ENCODE data around the gene SPHKAP. TPM values are rescaled to one million over a fixed set of nuclear protein-coding genes. Genes with fewer than 3 reads are reported as not detected.

SPHKAP gene
- total and polyA plus RNA-seq, 8 donors: 0.18 to 1.8 (median 1.4) TPM; not detected in 1

- H3K27ac ChIP-seq: no peak overlapping the region
- no peaks in the 10 kb centered on the region for H3K36me3 ChIP-seq
- H3K4me3 ChIP-seq: no peak overlapping the region
- no peak for ATAC-seq
- H3K27me3 ChIP-seq: no peaks in the 10 kb centered on the region
- H3K9me3 ChIP-seq: no peaks in the 10 kb centered on the region
- H3K4me1 ChIP-seq: no peaks in the 10 kb centered on the region
- intact Hi-C loops (cut with DNase I): no loop called here
- TF ChIP-seq CTCF (IDR thresholded peaks at IDR 0.05): no peak
- DNase-seq: no peak
These were observed 55.1 kb downstream of the SPHKAP start for GRCh38 chr2:228126401-228126800.

- no peak for DNase-seq
These were observed 62.5 kb downstream of the SPHKAP start for GRCh38 chr2:228118940-228119339.

GRCh38 chr2:228107846-228108245 lies 73.6 kb downstream of the SPHKAP start:
- H3K27me3 ChIP-seq: no peaks in the 10 kb centered on the region
- no peaks in the 10 kb centered on the region for H3K36me3 ChIP-seq
- no peaks in the 10 kb centered on the region for H3K4me1 ChIP-seq
- H3K27ac ChIP-seq: no peak overlapping the region
- no peaks in the 10 kb centered on the region for H3K9me3 ChIP-seq
- no peak overlapping the region for H3K4me3 ChIP-seq
- intact Hi-C loops (cut with DNase I): no loop called here
- no peak for ATAC-seq
- no peak for DNase-seq
- TF ChIP-seq CTCF (IDR thresholded peaks at IDR 0.05): no peak

More at GRCh38 chr2:228118940-228119339, 62.5 kb downstream of the SPHKAP start:
- no peak for ATAC-seq
- Histone ChIP-seq H3K27ac (no peak overlapping the region), H3K27me3 (no peaks in the 10 kb centered on the region), H3K9me3 (no peaks in the 10 kb centered on the region), H3K4me1 (no peaks in the 10 kb centered on the region), H3K4me3 (no peak overlapping the region), H3K36me3 (no peaks in the 10 kb centered on the region)
- no peak for TF ChIP-seq CTCF (IDR thresholded peaks at IDR 0.05)
- intact Hi-C loops (cut with DNase I): no loop called here

- DNase-seq: no peak
- Histone ChIP-seq H3K27me3 (no peaks in the 10 kb centered on the region), H3K4me3 (no peak overlapping the region), H3K27ac (no peak overlapping the region), H3K9me3 (peaks cover 0 to 6% of the 10 kb centered on the region in 2 donors), H3K36me3 (no peaks in the 10 kb centered on the region), H3K4me1 (no peaks in the 10 kb centered on the region)
- intact Hi-C loops (cut with DNase I): no loop called here
- no peak for TF ChIP-seq CTCF (IDR thresholded peaks at IDR 0.05)
- ATAC-seq: no peak
These were observed 75.8 kb downstream of the SPHKAP start for GRCh38 chr2:228105526-228106250.

GRCh38 chr2:228104215-228104614 lies 77.3 kb downstream of the SPHKAP start:
- Histone ChIP-seq H3K27me3 (no peaks in the 10 kb centered on the region), H3K27ac (no peak overlapping the region), H3K36me3 (no peaks in the 10 kb centered on the region), H3K9me3 (peaks cover 0 to 14% of the 10 kb centered on the region in 2 donors), H3K4me1 (no peaks in the 10 kb centered on the region), H3K4me3 (no peak overlapping the region)
- ATAC-seq (no peak), DNase-seq (no peak)
- intact Hi-C loops (cut with DNase I): no loop called here
- TF ChIP-seq CTCF (IDR thresholded peaks at IDR 0.05): no peak

Data from left lung (tissue), 10 donors.